Neuronal stem cell (in vitro differentiated cells): ENCODE measurements around the gene AFAP1L2.

Experiments
- DNase-seq: peaks from one replicate; pipeline ENCODE4 v3.0.0-alpha.2; 2013; ENCODE audit warnings: low spot score
- H2AFZ ChIP-seq: one replicate; pipeline ENCODE4 v1.6.1; 2013; ENCODE audit warnings: mild to moderate bottlenecking, low read length, inconsistent platforms
- H2AK5ac ChIP-seq: 2 replicates; pipeline ENCODE4 v1.6.1; 2013; ENCODE audit warnings: low read depth, mild to moderate bottlenecking, inconsistent platforms, low read length, moderate library complexity, mixed read lengths
- H2BK120ac ChIP-seq: 2 replicates; pipeline ENCODE4 v1.6.1; 2013; ENCODE audit warnings: low read depth, mild to moderate bottlenecking, inconsistent platforms, low read length, moderate library complexity, mixed read lengths
- H2BK12ac ChIP-seq: one replicate; pipeline ENCODE4 v1.6.1; 2013; ENCODE audit warnings: low read length, inconsistent platforms
- H2BK15ac ChIP-seq: 2 replicates; pipeline ENCODE4 v1.6.1; 2013; ENCODE audit warnings: mild to moderate bottlenecking, low read length, inconsistent platforms, mixed read lengths
- H2BK5ac ChIP-seq: one replicate; pipeline ENCODE4 v1.6.1; 2013; ENCODE audit warnings: inconsistent platforms, mild to moderate bottlenecking, low read length, moderate library complexity
- H3K14ac ChIP-seq: one replicate; pipeline ENCODE4 v1.6.1; 2013; ENCODE audit warnings: low read length, inconsistent platforms
- H3K18ac ChIP-seq: 2 replicates; pipeline ENCODE4 v1.6.1; 2013; ENCODE audit warnings: low read length, inconsistent platforms
- H3K23ac ChIP-seq: 2 replicates; pipeline ENCODE4 v1.6.1; 2013; ENCODE audit warnings: low read depth, mild to moderate bottlenecking, mixed read lengths, low read length, inconsistent platforms; ENCODE audit not compliant: poor library complexity
- H3K27ac ChIP-seq: replicated peaks from 3 replicates; pipeline ENCODE4 v1.5.1; 2013; ENCODE audit warnings: low read length, inconsistent platforms
- H3K27me3 ChIP-seq, 3 experiments: 2 replicates each; pipeline ENCODE4 v1.6.1; 2013; ENCODE audit warnings: low read length in 3 of 3, mild to moderate bottlenecking in 2 of 3, inconsistent platforms in 1 of 3, low read depth in 1 of 3, mixed read lengths in 1 of 3, moderate library complexity in 1 of 3; ENCODE audit not compliant: control insufficient read depth in 3 of 3, insufficient read depth in 3 of 3
- H3K36me3 ChIP-seq, 2 donors: replicated peaks in 1 of 2; 2 replicates each; pipeline ENCODE4 v1.6.1; 2013; ENCODE audit warnings: low read length in 2 of 2; ENCODE audit not compliant: control insufficient read depth in 2 of 2, insufficient read depth in 2 of 2
- H3K4ac ChIP-seq: 2 replicates; pipeline ENCODE4 v1.6.1; 2013; ENCODE audit warnings: inconsistent platforms, mild to moderate bottlenecking, low read length, moderate library complexity
- H3K4me1 ChIP-seq, 2 donors: 1 replicate in 1 of 2; 2 replicates in 1 of 2; pipeline ENCODE4 v1.6.1; 2013; ENCODE audit warnings: low read length in 2 of 2, low read depth in 1 of 2; ENCODE audit not compliant: control insufficient read depth in 2 of 2, insufficient read depth in 1 of 2
- H3K4me2 ChIP-seq: one replicate; pipeline ENCODE4 v1.6.1; 2013; ENCODE audit warnings: mild to moderate bottlenecking, low read length, inconsistent platforms; ENCODE audit not compliant: insufficient read depth, poor library complexity, severe bottlenecking
- H3K4me3 ChIP-seq, 2 donors: 2 replicates each; pipeline ENCODE4 v1.5.1; 2013; ENCODE audit warnings: low read length in 2 of 2, mild to moderate bottlenecking in 2 of 2, inconsistent platforms in 1 of 2, moderate library complexity in 1 of 2
- H3K79me1 ChIP-seq: one replicate; pipeline ENCODE4 v1.6.1; 2013; ENCODE audit warnings: low read depth, mild to moderate bottlenecking, inconsistent platforms, low read length, moderate library complexity
- H3K9ac ChIP-seq: one replicate; pipeline ENCODE4 v1.6.1; 2013; ENCODE audit warnings: mild to moderate bottlenecking, low read depth, low read length, inconsistent platforms; ENCODE audit not compliant: poor library complexity
- H3K9me3 ChIP-seq, 2 donors: replicated peaks in 1 of 2; 2 replicates each; pipeline versions ENCODE3 to v1.6.1; 2013; ENCODE audit warnings: low read length in 2 of 2, mild to moderate bottlenecking in 2 of 2, inconsistent platforms in 1 of 2, low read depth in 1 of 2, mixed read lengths in 1 of 2, moderate library complexity in 1 of 2; ENCODE audit not compliant: control insufficient read depth in 2 of 2, insufficient read depth in 1 of 2
- H4K8ac ChIP-seq: one replicate; pipeline ENCODE4 v1.6.1; 2013; ENCODE audit warnings: low read depth, mild to moderate bottlenecking, inconsistent platforms, low read length, moderate library complexity
- H4K91ac ChIP-seq: one replicate; pipeline ENCODE4 v1.6.1; 2013; ENCODE audit warnings: low read length, low read depth, mild to moderate bottlenecking, inconsistent platforms; ENCODE audit not compliant: poor library complexity
- WGBS, 2 donors: extraction: QIAGEN DNeasy Blood & Tissue Kit; methylation state at CpG; one replicate each; pipeline ENCODE4 v1.1.7; 2013; ENCODE audit warnings: missing lambda C conversion rate in 2 of 2, mixed read lengths in 1 of 2; ENCODE audit not compliant: insufficient read length in 2 of 2, insufficient replicate concordance in 1 of 2; ENCODE audit errors: extremely low coverage in 2 of 2; 5-methylcytosine and 5-hydroxymethylcytosine counted together

AFAP1L2 gene

DNA sequence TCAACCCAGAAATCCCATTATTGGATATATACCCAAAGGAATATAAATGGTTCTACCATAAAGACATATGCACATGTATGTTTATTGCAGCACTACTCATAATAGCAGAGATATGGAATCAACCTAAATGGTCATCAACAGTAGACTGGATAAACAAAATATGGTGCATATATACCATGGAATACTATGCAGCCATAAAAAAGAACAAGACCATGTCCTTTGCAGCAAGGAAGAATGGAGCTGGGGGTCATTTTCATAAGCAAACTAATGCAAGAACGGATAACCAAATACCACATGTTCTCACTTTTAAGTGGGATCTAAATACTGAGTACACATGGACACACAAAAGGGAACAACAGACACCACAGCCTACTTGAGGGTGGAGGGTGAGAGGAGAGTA lies 2.2 kb upstream of the AFAP1L2 start:
- Histone ChIP-seq H3K4me1 (peaks cover 7 to 17% of the 10 kb centered on the region in 2 donors), H2BK15ac (no peak overlapping the region), H2AFZ (no peak overlapping the region), H3K4me2 (no peak overlapping the region), H3K4me3 (no peak overlapping the region), H3K18ac (no peak overlapping the region), H2BK5ac (no peak overlapping the region), H3K4ac (no peak overlapping the region), H3K9ac (no peak overlapping the region), H3K14ac (no peak overlapping the region), H2BK12ac (no peak overlapping the region), H3K23ac (no peak overlapping the region), H3K9me3 (no peaks in the 10 kb centered on the region), H3K36me3 (no peaks in the 10 kb centered on the region), H3K27me3 (peaks cover 10 to 84% (median 30%) of the 10 kb centered on the region in 3 experiments), H3K79me1 (no peaks in the 10 kb centered on the region), H2AK5ac (no peak overlapping the region), H4K8ac (no peak overlapping the region), H3K27ac (no peak overlapping the region), H2BK120ac (no peak overlapping the region), H4K91ac (no peak overlapping the region)
- DNase-seq, result no peak
- no CpG with 5 or more reads among the region's 1 CpG for WGBS, 2 donors

DNA sequence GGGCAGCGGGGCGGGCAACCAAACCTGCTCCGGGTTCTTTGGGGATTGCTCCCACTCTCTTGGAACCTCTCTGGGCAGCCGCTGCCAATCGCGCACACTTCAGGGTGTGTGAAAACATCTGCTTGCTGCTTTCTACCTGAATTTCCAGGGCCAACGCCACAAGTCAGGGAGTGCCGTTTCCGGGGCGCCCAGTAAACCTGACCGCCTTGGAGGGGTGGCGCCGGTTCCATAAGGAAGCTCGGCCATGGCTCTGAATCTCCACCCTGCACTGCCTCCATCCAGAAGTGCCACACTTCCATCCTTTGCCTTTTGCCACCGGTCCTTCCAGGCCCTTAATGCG lies 679 bp upstream of the AFAP1L2 start:
- DNase-seq, result no peak
- Histone ChIP-seq H4K91ac (no peak overlapping the region), H3K27ac (no peak overlapping the region), H2AFZ (peak overlapping the region; percentile 91), H3K9ac (peak overlapping the region; percentile 26), H3K4ac (no peak overlapping the region), H2BK5ac (peak overlapping the region; percentile 13), H3K18ac (peak overlapping the region; percentile 95), H4K8ac (no peak overlapping the region), H3K36me3 (no peaks in the 10 kb centered on the region), H3K4me3 (peak overlapping the region in 1 of 2 donors; percentile 89), H2AK5ac (no peak overlapping the region), H3K4me1 (peaks cover 7 to 19% of the 10 kb centered on the region in 2 donors), H3K9me3 (no peaks in the 10 kb centered on the region), H3K27me3 (peaks cover 10 to 94% (median 30%) of the 10 kb centered on the region in 3 experiments), H2BK15ac (peak overlapping the region; percentile 30), H2BK120ac (no peak overlapping the region), H3K4me2 (peak overlapping the region; percentile 97), H2BK12ac (no peak overlapping the region), H3K23ac (peak overlapping the region; percentile 57), H3K79me1 (no peaks in the 10 kb centered on the region), H3K14ac (no peak overlapping the region)
- WGBS, 2 donors, result no CpG with 5 or more reads among the region's 16 CpGs

GRCh38 chr10:114403541-114404161 lies 651 bp downstream of the AFAP1L2 start:
- Histone ChIP-seq H2BK15ac (peak overlapping the region; percentile 22), H2AK5ac (peak overlapping the region; percentile 37), H3K79me1 (no peaks in the 10 kb centered on the region), H3K9me3 (no peaks in the 10 kb centered on the region), H3K36me3 (no peaks in the 10 kb centered on the region), H3K4me3 (peak overlapping the region; percentile 37 to 89), H2BK5ac (peak overlapping the region; percentile 47), H4K8ac (no peak overlapping the region), H3K23ac (no peak overlapping the region), H2AFZ (peak overlapping the region; percentile 91), H3K9ac (peak overlapping the region; percentile 74), H3K4ac (no peak overlapping the region), H3K4me1 (peaks cover 7 to 16% of the 10 kb centered on the region in 2 donors), H3K27me3 (peaks cover 10 to 84% (median 30%) of the 10 kb centered on the region in 3 experiments), H3K14ac (no peak overlapping the region), H2BK120ac (peak overlapping the region; percentile 25), H3K18ac (peak overlapping the region; percentile 92), H3K4me2 (peak overlapping the region; percentile 97), H3K27ac (no peak overlapping the region), H4K91ac (no peak overlapping the region), H2BK12ac (peak overlapping the region; percentile 52)
- peak; percentile 45 for DNase-seq
- WGBS, 2 donors, result no CpG with 5 or more reads among the region's 44 CpGs

DNA sequence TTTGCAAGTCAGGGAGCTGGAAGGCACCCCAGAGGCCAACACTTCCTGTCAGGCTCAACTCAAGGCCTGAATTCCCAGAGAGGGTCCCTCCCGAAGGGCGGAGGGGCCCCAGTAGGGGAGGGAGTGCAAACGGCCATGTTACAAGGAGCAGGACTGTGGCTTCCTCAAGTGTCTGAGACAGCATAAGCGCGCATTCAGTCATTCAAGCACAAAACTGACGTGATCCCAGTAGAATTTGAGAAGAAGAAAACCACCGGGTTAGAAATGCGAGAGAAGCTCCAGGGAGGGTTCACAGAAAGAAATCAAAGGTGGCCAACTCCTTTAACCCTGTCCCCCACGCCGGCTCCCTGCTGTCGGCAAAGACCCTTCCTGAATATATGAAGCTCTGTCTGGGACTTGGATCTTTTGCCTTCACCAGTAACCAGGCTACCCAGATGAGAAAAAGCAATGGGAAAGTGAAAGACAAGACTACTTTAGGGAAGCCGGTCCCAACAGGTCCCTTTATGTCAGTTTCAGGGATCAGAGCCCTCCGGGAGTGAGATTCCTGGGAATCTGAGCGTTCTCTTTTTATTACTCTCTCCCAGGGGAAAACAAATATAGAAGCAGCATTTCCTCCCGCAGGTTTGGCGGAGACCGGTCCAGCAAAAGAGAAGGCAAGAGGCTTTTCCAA lies 1.3 kb downstream of the AFAP1L2 start:
- no peak overlapping the region for H2BK120ac ChIP-seq
- no peak overlapping the region for H2BK15ac ChIP-seq
- H3K9me3 ChIP-seq, result no peaks in the 10 kb centered on the region
- no peak overlapping the region for H3K23ac ChIP-seq
- peak overlapping the region; percentile 37 to 89 for H3K4me3 ChIP-seq
- no peak overlapping the region for H2BK12ac ChIP-seq
- H3K4ac ChIP-seq, result no peak overlapping the region
- H3K27ac ChIP-seq, result no peak overlapping the region
- peaks cover 5 to 12% of the 10 kb centered on the region in 2 donors for H3K4me1 ChIP-seq
- H3K9ac ChIP-seq, result no peak overlapping the region
- H3K27me3 ChIP-seq, result peaks cover 10 to 77% (median 30%) of the 10 kb centered on the region in 3 experiments
- H2AK5ac ChIP-seq, result no peak overlapping the region
- no peak overlapping the region for H4K91ac ChIP-seq
- H2BK5ac ChIP-seq, result peak overlapping the region; percentile 47
- peak overlapping the region; percentile 97 for H3K4me2 ChIP-seq
- H2AFZ ChIP-seq, result peak overlapping the region; percentile 91
- no peaks in the 10 kb centered on the region for H3K36me3 ChIP-seq
- peak overlapping the region; percentile 92 for H3K18ac ChIP-seq
- H4K8ac ChIP-seq, result no peak overlapping the region
- H3K79me1 ChIP-seq, result no peaks in the 10 kb centered on the region
- no peak overlapping the region for H3K14ac ChIP-seq
- WGBS, 2 donors, result no CpG with 5 or more reads among the region's 17 CpGs
- no peak for DNase-seq
